ENCODE data around the gene NR3C2. TPM values are rescaled to one million over a fixed set of nuclear protein-coding genes. Genes with fewer than 3 reads are reported as not detected.

Gene NR3C2
- total RNA-seq, 1 donor from 2014 or later = 2.5 TPM

- TF ChIP-seq CTCF (IDR thresholded peaks at IDR 0.05; ENCODE audit: insufficient read depth, low read depth, low read length) (no peak), EZH2 (IDR thresholded peaks at IDR 0.05; ENCODE audit: insufficient read depth, low read length) (no peak)
- no peak overlapping the region for H3K4me2 ChIP-seq (ENCODE audit: low read length)
- no peaks in the 10 kb centered on the region for H3K4me1 ChIP-seq (ENCODE audit: insufficient read depth, low read length)
- Mint-ChIP-seq H3K27ac (ENCODE audit: unreplicated experiment) (no peak overlapping the region), H3K4me3 (ENCODE audit: unreplicated experiment) (no peak overlapping the region), H3K27me3 (ENCODE audit: low read depth, unreplicated experiment) (no peaks in the 10 kb centered on the region), H3K4me1 (ENCODE audit: low read depth, unreplicated experiment) (no peaks in the 10 kb centered on the region), H3K9me3 (ENCODE audit: unreplicated experiment) (no peaks in the 10 kb centered on the region), H3K36me3 (ENCODE audit: low read depth, unreplicated experiment) (no peaks in the 10 kb centered on the region)
- DNase-seq (ENCODE audit: low read depth) (no peak), FAIRE-seq (no peak)
- H3K79me2 ChIP-seq (ENCODE audit: insufficient read depth, low read length) = no peaks in the 10 kb centered on the region
- no peak overlapping the region for H2AFZ ChIP-seq (ENCODE audit: low read depth, low read length)
- H4K20me1 ChIP-seq (ENCODE audit: insufficient read depth, low read length) = no peaks in the 10 kb centered on the region
- no peaks in the 10 kb centered on the region for H3K27me3 ChIP-seq (ENCODE audit: insufficient read depth, low read length)
- H3K4me3 ChIP-seq (ENCODE audit: insufficient read depth, low read depth, low read length) = no peak overlapping the region
- H3K36me3 ChIP-seq (ENCODE audit: insufficient read depth, low read length) = no peaks in the 10 kb centered on the region
- no peak overlapping the region for H3K9ac ChIP-seq (ENCODE audit: low read length)
- no peak overlapping the region for H3K27ac ChIP-seq (ENCODE audit: low read depth, low read length)
- H3K9me3 ChIP-seq (ENCODE audit: insufficient read depth, low read depth, low read length) = no peaks in the 10 kb centered on the region
Measured at GRCh38 chr4:148397771-148398170, 44.4 kb downstream of the NR3C2 start.

- H3K27ac Mint-ChIP-seq (ENCODE audit: unreplicated experiment) = no peak overlapping the region
- H3K4me2 ChIP-seq (ENCODE audit: low read length) = no peak overlapping the region
Measured at GRCh38 chr4:148396986-148397673, 45.1 kb downstream of the NR3C2 start.

More at GRCh38 chr4:148396986-148397673, 45.1 kb downstream of the NR3C2 start:
- Histone ChIP-seq H3K27ac (ENCODE audit: low read depth, low read length) (no peak overlapping the region), H3K4me3 (ENCODE audit: insufficient read depth, low read depth, low read length) (no peak overlapping the region), H3K9ac (ENCODE audit: low read length) (no peak overlapping the region), H2AFZ (ENCODE audit: low read depth, low read length) (no peak overlapping the region), H3K79me2 (ENCODE audit: insufficient read depth, low read length) (no peaks in the 10 kb centered on the region), H3K4me1 (ENCODE audit: insufficient read depth, low read length) (no peaks in the 10 kb centered on the region), H4K20me1 (ENCODE audit: insufficient read depth, low read length) (no peaks in the 10 kb centered on the region), H3K27me3 (ENCODE audit: insufficient read depth, low read length) (no peaks in the 10 kb centered on the region), H3K9me3 (ENCODE audit: insufficient read depth, low read depth, low read length) (no peaks in the 10 kb centered on the region), H3K36me3 (ENCODE audit: insufficient read depth, low read length) (no peaks in the 10 kb centered on the region)
- Mint-ChIP-seq H3K9me3 (ENCODE audit: unreplicated experiment) (no peaks in the 10 kb centered on the region), H3K4me1 (ENCODE audit: low read depth, unreplicated experiment) (no peaks in the 10 kb centered on the region), H3K27me3 (ENCODE audit: low read depth, unreplicated experiment) (no peaks in the 10 kb centered on the region), H3K4me3 (ENCODE audit: unreplicated experiment) (no peak overlapping the region), H3K36me3 (ENCODE audit: low read depth, unreplicated experiment) (no peaks in the 10 kb centered on the region)
- DNase-seq (ENCODE audit: low read depth) = no peak
- FAIRE-seq = no peak
- TF ChIP-seq CTCF (IDR thresholded peaks at IDR 0.05; ENCODE audit: insufficient read depth, low read depth, low read length) = no peak
- TF ChIP-seq EZH2 (IDR thresholded peaks at IDR 0.05; ENCODE audit: insufficient read depth, low read length) = no peak
